HT1080 (cell line): ENCODE results near the gene HSPG2. TPM values are rescaled to one million over a fixed set of nuclear protein-coding genes. Genes with fewer than 3 reads are reported as not detected.
A peak's percentile ranks its signal among the peaks of the same experiment; 100 is the strongest.
"Not testable (repeated sequence)": the region's sequence is repeated elsewhere in the genome, so short reads cannot be mapped to it uniquely, and the experiment has no call there.

Source experiments
- DNase-seq: peaks from one replicate; pipeline ENCODE4 v3.0.0-alpha.2; 2015; ENCODE audit warnings: low read depth
- total RNA-seq: library from RNA; depleted of rRNA; stranded (reverse); fragments of >200 nt; shearing (Covaris generic); gene quantifications from 2 replicates; pipeline ENCODE4 v1.2.3, GENCODE V29; 2014

HSPG2 gene
- total RNA-seq, 1 experiment from 2014 or later: 2.5 TPM

DNA sequence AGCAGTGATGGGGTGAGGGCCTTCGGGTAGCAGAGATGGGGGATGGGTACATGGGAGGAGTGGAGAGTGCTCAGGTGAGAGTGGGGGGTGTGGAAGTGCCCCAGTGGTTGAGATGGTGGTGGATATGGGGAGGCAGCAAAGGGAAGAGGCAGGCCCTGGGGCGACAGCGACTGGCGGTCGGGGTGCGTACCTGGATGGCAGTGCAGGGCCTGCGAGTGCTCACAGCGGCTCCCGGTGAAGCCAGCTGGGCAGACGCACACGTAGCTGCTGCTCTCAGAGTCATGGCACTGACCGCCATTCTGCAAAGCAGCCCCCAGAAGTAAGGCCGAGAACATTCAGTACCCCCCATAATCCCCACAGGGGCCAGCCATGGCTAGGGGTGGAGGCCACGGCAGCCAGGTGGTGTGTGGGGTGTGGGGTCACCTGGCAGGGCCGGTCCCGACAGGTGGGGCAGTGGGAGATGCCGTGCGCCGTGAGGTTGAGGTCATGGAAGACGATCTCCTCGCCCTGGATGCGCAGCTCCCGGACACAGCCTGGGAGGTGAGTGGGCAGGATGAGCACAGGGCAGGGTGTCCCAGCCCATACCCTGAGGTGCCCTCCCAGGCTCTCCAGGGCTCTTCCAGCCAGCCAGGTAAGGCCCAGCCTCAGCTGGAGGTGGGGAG lies 106.2 kb downstream of the HSPG2 start:
- no peak for DNase-seq

DNA sequence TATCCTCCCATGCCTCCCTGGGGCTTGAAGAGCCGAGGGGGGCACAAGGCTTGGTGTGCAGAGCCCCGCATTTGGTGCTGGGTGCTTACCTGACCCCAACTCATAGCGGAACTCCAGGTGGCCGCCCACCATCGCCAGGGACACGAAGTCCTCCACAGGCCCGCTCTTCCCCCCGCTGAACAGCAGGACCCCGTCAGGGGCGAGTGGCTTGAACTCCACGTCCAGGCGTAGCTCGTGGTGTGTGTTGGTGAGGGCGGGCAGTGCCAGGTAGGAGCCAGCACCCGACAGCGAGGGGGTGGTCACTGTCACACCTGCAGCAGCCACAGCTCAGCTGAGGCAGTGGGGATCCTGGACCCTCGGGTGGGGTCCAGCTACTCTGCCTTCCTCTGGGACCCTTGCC lies 107.8 kb downstream of the HSPG2 start:
- DNase-seq: no peak

DNA sequence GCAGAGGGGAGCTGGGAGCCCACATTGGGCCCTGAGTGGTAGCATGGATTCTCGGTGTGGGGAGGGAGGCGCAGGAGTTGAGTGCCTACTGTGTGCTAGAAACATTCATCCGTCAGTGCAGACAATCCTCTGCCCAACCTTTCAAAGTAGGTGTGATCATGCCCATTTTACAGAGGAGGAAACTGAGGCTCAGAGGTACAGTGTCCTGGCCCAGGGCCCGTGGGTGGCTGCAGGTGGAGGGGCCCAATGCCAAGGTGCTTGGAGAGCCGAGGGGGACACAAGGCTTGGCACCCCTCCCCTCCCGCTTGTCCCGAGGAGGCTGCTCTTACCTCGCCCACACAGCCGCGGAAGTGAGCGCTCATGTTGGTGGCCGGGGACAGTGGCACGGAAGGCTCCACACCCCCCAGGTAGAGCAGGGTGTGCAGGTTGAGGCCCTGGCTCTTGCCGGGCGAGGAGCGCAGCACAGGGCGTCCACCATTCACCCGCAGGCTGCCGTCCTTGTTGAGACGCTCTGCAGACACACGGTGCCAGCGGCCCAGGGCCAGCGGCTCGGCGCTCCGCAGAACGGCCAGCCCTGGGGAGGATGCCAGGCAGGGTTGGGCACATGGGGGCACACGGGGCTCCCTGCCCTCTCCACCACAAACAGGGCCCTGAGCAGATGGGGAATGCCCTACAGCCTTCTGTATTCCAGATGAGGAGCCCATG lies 108.5 kb downstream of the HSPG2 start:
- no peak for DNase-seq

DNA sequence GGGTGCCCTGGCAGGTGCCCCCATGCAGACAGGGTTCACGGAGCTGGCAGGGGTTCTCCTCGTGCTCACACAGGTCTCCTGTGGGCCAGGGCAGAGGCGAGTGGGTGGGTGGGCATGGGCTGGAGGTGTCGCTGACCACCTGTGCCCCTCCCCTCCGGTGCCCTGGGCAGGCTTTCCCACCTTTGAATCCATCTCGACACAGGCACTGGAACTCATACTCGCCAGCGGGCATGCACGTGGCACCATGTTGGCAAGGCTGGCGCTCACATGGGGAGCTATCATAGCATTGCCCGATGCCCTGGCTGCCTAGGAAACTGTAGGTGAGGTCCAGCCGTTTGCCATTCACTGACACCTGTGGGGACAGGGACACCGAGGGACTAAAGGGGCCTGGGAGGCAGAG lies 109.0 kb downstream of the HSPG2 start:
- DNase-seq: no peak

DNA sequence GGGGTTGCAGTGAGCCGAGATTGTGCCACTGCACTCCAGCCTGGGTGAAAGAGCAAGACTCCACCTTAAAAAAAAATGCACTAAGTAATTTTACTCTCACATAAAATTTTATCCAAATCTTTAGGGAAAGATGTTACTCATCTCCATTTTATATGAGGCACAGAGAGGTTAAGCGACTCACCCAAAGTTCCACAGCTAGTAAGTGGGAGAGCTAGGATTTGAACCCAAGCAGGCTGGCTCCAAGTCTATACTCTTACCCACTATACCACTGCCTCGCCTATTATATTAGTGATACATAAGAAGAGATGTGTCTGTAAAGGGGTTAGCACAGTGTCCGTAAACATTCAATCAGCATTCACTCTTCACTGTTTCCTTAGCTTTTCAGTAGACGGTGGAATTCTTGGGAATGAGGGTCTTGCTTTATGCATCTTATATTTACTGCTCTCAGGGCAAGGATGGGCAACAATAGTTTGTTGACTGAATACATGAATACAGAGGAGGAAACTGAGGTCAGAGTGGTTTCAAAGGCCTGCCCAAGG lies 109.9 kb downstream of the HSPG2 start:
- no peak for DNase-seq

DNA sequence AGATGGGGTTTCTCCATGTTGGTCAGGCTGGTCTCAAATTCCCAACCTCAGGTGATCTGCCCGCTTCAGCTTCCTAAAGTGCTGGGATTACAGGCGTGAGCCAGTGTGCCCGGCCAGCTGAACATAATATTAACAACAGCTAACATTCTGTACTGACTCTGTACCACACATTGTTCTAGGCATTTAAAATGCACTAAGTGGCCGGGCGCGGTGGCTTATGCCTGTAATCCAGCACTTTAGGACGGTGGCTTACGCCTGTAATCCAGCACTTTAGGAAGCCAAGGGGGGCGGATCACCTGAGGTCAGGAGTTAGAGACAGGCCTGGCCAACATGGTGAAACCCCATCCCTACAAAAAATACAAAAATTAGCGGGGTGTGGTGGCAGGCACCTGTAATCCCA lies 110.4 kb downstream of the HSPG2 start:
- not testable (repeated sequence) for DNase-seq

DNA sequence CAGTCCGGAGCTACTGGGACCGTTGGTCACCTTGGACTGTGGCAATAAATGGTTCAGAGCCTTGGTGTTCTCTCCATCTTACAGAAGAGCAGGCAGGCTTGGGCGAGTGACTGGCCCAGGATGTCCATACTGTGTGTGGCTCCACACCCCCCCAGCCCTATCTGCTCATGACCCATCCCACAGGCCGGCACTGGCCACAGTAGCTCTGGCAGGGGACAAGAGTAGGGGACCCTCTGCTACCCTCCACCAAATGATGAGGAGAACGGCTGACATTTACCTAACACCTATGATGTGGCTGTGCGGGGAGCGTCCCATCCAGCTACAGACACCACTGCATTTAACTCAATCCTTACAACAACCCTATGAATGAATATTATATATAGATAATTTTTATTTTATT lies 111.7 kb downstream of the HSPG2 start:
- DNase-seq: no peak

DNA sequence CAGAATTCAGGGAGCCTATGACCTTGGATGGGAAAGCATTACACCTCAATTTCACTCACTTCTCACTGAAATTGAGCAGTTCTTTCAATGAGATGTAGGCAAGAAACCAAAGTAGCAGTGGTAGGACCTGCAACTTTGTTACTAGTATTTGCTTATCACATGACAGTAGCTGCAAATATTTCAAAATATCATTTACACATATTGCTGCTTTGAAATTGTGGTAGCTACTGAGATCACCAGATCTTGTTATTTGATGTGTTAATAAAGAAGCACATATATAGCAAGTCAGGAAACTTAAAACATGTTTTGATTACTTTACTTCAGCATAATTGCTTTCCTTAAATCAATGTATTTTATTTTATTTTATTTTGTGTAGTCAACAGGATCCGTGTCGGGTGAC lies 112.2 kb downstream of the HSPG2 start:
- no peak for DNase-seq

DNA sequence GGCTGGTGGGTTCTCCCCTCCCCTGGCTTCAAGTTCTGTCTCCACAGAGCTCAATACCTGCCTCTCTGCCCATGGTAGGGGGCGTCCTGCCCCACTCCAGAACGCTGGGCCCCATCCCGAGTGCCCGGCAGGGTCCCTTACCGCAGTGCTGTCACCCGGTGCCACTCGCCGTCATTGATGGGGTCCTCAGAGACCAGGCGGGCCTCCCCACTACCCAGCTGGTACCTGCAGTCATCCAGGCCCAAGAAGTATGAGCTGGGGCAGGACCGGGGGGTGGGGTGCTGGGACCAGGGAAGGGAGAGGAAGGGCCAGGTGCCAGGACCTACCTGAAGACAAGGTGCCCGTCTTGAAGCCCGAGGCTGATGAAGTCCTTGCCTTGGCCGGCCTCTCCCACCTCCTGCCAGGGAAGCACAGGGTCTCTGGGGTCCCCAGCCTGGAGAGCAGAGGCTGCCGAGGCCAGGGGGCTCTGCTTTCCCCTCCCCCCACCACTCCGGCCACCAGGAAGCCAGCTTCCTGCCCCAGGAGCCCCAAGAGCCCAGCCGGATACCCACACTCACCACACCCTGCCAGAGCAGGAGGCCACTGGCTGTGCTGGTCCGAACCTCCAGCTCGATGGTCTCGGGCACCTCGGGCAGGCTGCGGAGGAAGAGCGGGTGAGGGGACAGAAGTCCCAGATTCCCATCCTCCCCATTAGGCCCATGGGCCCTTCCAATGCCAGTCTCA lies 113.0 kb downstream of the HSPG2 start:
- no peak for DNase-seq

DNA sequence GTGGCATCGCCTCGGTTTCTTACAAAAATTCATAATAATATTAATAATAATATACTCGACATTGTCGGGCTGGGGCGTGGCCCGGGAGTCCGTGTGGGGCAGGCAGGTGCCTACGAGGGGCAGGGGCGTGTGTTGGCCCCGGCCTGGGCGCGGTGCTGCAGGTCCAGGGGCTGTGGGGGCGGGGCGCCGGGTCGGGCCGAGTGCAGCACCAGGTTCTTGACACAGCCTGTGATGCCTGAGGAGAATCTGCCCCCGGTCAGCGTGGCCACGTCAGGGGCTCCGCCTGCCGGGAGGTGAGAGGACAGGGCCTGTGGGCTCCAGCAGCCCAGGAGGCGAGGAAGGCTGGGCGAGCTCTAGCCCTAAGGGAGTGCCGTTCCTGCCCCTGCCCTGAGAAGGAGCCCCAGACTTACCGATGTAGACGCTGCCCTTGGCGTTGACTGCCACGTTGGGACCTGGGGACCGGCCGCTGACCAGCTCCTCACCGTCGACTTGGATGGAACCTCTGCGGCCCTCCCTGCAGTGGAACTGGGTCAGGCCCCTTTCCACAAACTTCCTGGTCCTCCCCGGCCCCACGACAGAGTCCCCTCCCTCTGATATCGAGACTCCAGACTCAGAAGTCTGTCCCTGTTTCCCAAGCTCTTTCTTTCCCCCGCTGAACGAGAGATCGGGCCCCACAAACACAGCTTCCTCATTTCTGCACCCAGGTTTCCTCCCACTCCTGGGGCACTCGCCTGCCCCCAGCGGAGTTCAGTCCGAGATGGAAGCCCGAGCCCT lies 113.7 kb downstream of the HSPG2 start:
- no peak for DNase-seq

DNA sequence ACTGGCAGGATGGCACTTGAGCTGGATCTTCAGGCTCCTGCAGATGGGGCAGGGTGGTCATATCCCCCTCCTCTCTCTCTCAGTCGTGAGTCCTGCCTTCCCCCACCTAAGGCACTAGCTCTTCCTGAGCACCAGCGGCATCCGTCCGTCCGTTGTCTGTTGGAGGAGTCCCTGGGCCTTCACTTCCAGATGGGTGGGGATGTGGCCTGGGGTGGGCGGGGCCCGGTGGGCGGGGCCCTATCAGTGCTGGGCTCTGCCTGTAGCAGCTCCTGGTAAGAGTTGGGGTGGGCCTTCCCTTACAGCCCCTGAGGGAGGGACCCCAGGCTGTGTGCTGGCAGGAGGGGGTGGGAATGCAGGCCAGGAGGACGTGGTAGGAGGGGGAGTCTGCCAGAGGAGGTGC lies 114.8 kb downstream of the HSPG2 start:
- DNase-seq: no peak

DNA sequence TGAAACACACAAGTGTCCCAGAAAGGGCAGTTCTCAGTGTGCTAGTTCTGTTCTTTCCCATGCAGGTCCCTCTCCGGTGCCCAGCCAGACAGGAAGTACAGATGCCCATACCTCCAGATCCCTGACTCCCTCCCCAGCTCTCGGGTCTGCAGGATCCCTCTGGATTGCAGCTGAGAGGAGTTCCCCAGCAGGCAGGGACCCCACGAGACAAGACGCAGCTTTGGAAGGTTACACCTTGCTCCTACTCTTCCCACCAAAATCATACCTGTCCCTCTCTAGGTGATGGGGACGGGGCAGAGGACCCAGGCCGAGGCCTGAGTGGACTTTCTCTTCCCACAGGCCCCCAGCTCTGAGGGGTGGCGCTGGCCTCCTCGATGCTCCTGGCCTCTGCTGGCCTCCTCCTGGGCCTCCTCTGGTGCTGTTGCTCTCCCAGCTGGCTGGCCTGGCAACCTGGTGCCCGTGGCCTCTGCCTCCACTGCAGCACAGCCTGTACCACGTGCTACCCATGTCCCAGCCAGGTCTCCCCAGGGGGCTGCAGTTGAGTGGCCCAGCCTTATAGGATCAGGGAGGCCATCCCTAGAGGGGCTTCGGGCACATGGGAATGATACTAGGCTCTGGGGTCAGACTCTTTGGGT lies 115.6 kb downstream of the HSPG2 start:
- DNase-seq: no peak

DNA sequence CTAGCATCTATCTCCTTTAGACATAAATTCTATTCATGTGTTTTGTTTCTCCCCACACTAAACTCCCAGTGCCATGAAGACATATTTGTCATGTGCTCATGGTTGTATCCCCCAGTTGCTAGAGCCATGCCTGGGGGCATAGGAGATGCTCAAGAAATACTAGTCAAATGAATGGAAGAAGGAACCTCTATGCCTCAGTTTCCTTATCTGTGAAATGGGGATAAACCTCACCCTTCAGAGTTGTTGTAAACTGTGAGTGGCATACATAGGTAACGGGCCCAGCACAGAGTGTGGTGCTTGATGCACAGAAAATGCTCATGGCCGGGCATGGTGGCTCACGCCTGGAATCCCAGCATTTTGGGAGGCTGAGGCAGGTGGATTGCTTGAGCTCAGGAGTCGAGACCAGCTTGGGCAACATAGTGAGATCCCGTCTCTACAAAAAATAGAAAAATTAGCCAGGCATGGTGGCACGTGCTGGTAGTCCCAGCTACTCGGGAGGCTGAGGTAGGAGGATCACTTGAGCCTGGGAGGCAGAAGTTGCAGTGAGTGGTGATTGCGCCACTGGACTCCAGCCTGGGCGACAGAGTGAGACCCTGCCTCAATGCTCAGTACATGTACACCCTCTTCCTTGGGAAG lies 116.4 kb downstream of the HSPG2 start:
- no peak for DNase-seq

DNA sequence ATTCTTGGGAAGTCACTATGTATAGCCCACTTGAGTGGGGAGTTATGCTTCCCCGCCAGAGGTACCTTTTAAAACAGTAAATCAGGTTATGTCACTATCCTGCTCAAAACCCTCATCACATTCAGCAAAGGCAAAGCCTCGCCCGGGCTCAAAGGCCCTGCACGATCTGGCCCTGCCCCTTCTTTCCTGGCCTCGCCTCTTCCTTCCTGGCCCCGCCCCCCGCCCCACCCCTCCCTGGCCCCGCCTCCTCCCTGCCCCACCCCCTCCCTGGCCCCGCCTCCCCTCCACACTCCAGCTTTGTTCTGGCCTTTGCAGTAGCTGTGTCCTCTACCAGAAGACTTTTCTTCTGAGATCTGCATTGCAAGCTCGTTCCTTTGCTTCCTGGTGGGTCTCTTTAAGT lies 118.5 kb downstream of the HSPG2 start:
- DNase-seq: no peak

DNA sequence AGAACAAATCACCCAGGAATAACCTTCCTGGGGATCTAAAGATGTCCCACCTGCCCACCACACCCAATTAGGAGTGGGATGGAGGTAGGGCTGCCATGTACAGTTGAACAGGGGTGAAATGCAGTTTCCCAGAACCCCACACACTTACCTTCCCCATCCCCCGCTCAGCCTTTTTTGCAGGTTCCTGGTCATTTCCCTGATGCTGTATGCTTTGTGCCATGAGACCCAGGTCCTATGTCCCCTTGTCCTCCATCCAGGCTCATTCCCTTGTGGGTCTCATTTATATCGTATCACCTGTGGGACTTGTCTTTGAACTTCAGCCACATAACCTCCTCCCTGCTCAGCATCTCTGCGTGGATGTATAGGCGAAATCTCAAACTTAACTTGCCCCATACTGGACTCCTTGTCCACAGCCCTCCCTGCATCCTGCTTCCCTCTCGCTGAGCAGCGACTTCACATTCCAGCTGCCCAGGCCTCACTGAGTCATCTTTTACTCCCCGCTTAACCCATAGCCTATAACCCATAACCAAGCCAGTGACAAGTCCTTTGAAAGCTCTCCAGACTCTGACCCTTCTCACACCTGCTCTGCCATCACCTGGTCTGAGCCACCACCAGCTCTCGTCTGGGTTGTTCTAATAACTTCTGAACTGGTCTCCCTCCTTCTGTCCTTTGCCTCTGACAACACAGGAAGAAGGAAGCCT lies 120.4 kb downstream of the HSPG2 start:
- peak; percentile 78 for DNase-seq

DNA sequence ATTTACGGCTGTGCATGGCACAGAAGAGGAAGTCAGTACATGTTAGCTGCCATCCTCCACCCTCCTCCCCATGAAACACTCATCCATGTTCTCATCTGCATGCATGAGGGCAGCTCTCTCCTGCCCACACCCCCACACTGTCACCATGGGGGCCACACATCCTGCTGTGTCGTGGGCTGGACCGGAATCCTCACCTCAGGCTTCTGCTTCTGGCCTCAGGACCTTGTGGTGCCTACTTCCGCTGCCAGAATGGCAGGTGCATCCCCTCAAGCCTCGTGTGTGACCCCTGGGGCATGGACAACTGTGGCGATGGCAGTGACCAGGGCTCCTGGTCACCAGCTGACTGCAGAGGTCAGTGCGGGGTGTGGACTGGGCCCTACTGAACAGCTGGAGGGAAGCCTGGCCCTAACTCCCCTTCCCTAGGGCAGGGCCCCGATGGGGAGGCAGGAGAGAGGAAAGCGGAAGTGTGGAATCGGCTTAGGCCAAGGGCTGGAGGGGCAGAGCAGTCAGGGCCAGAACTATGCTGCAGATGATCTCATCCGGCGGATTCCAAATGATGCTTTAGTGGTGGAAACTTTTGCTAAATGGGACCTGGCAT lies 121.3 kb downstream of the HSPG2 start:
- no peak for DNase-seq

DNA sequence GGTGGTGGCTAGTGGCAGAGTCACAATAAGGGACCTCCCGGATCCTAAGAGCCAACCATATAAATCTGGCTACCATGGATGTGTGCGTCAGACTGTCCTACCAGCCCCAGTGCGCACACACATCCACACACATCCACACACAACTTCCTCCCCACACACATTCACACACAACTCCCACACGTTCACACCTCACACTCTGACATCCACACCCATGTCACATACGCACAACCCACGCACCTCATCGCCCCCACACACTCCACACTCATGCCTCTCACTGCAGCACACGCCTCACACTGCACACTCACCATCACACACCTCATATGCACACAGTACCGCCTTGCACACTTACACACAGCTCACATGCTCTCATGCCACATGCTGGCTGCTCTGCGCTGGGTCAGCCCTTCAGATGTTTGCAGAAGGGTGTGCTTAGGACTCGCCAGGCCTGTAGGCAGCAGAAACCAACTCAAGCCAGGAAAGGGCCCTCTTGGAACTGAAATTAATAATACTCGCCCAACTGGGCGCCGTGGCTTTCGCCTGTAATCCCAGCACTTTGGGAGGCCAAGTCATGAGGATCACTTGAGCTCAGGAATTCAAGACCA lies 122.0 kb downstream of the HSPG2 start:
- DNase-seq: no peak

DNA sequence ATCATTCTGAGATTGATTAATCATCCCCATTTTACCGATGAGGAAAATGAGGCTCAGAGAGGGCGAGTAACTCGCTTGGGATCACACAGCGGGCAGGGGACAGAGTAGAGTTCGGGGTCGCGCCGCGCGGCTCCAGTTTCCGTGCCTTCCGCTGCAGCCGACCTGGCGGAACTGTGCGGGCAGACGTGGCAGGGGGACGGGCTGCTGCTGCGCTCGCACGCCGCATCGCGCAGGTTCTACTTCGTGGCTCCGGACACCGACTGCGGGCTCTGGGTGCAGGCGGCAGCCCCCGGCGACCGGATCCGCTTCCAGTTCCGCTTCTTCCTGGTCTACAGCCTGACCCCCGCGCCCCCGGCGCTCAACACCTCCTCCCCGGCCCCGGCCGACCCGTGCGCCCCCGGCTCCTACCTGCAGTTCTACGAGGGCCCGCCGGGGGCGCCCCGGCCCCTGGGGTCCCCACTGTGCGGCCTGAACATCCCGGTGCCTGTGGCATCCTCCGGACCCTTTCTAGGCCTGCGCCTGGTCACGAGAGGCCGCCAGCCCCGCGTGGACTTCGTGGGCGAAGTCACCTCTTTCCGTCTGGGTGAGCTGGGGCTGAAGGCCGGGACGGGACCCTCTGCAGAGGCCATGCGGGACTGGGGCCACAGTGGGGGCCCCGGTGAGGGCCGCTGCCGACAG lies 122.7 kb downstream of the HSPG2 start:
- no peak for DNase-seq

DNA sequence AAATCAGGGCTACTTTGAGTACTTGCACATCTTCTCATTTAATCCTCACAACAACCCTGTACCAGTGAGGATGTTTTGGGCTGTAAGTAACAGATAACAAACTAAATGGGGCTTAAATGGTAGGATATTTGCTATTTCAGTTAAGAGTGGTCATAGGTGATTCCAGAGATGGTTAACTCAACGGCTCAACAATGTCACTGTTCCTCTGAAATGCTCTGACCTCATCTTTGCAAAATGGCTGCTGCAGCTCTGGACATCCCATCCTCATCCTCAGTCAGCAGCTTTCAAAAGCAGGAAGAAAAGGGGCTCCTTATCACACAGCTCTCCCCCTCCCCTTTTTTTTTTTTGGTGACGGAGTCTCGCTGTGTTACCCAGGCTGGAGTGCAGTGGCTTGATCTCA lies 123.6 kb downstream of the HSPG2 start:
- DNase-seq: no peak
